A549 (cell line): ENCODE results near the gene ADNP2. TPM values are rescaled to one million over a fixed set of nuclear protein-coding genes. Genes with fewer than 3 reads are reported as not detected.
A peak's percentile ranks its signal among the peaks of the same experiment; 100 is the strongest.

Source experiments
- ATAC-seq, 2 experiments: fragments of 200-7000 bp in 1 of 2; fragments of >200 bp in 1 of 2; cut with Nextera tagmentation in 1 of 2; cut with Tn5 transposase in 1 of 2; 3 replicates each; pipeline versions ENCODE4 v1.8.0 to v1.9.1; 2018 to 2020; ENCODE audit warnings: mild to moderate bottlenecking in 1 of 2, moderate library complexity in 1 of 2
- CTCF ChIA-PET: fragments of 300-600 bp; sonication (Branson Sonifier 250); formaldehyde crosslinking; extraction: SDS; loops from one replicate; lab custom pipeline; 2021; ENCODE audit warnings: antibody characterized with exemption, inconsistent platforms; lab: Yijun Ruan, JAX
- POLR2A ChIA-PET: fragments of 350-600 bp; formaldehyde crosslinking; extraction: SDS; loops from one replicate; lab custom pipeline; 2021; ENCODE audit warnings: antibody characterized with exemption, inconsistent platforms; lab: Yijun Ruan, JAX
- DNase-seq, 2 experiments: peaks; one replicate each; pipeline versions ENCODE4 v3.0.0 to v3.0.0-alpha.2; 2011 to 2016; ENCODE audit warnings: low read depth in 1 of 2, low spot score in 1 of 2
- FAIRE-seq: peaks from 2 replicates; lab custom pipeline; 2011; peaks lifted over from hg19 to GRCh38; lab: Jason Lieb, UNC
- H3K27ac ChIP-seq, 2 experiments: fragments of >200 bp; sonication (Bioruptor Twin); formaldehyde crosslinking; 3 replicates each; pipeline ENCODE4 v1.5.1; 2016 to 2017
- H3K4me1 ChIP-seq: fragments of >200 bp; sonication (Bioruptor Twin); formaldehyde crosslinking; 3 replicates; pipeline ENCODE4 v1.6.1; 2016
- H3K4me2 ChIP-seq: fragments of >200 bp; sonication (Bioruptor Twin); formaldehyde crosslinking; 3 replicates; pipeline ENCODE4 v1.6.1; 2016
- H3K4me3 ChIP-seq: fragments of >200 bp; sonication (Bioruptor Twin); formaldehyde crosslinking; 3 replicates; pipeline ENCODE4 v1.5.1; 2016
- H3K9me3 ChIP-seq: fragments of >200 bp; sonication (Bioruptor Twin); formaldehyde crosslinking; 3 replicates; pipeline ENCODE4 v1.6.1; 2016
- CEBPB ChIP-seq, 2 experiments: fragments of >200 bp in 1 of 2; sonication (Bioruptor Twin) in 1 of 2; formaldehyde crosslinking in 1 of 2; IDR thresholded peaks; 2 replicates each; pipeline ENCODE4 v1.6.1; 2012 to 2016
- CHD2 ChIP-seq: fragments of 150-350 bp; IDR thresholded peaks from 2 replicates; pipeline ENCODE4 v1.6.1; 2014; ENCODE audit warnings: low read length; ENCODE audit not compliant: partially characterized antibody
- CHD4 ChIP-seq: fragments of 200-600 bp; sonication (generic); IDR thresholded peaks from 2 replicates; pipeline ENCODE4 v1.6.1; 2016; ENCODE audit warnings: antibody characterized with exemption, mild to moderate bottlenecking, borderline replicate concordance
- CTCF ChIP-seq: fragments of >200 bp; sonication (Bioruptor Twin); formaldehyde crosslinking; IDR thresholded peaks from 3 replicates; pipeline ENCODE4 v1.5.1; 2016
- EHMT2 ChIP-seq: fragments of 200-600 bp; sonication (generic); IDR thresholded peaks from 2 replicates; pipeline ENCODE4 v1.6.1; 2016; ENCODE audit warnings: antibody characterized with exemption, low read depth, mild to moderate bottlenecking, moderate library complexity
- FOSL2 ChIP-seq, 2 experiments: fragments of 450-650 bp in 1 of 2; fragments of >200 bp in 1 of 2; sonication (Bioruptor Twin) in 1 of 2; formaldehyde crosslinking; IDR thresholded peaks; 2 replicates each; pipeline versions ENCODE4 v1.5.0 to v1.6.1; 2016 to 2020; ENCODE audit warnings: mild to moderate bottlenecking in 1 of 2, moderate library complexity in 1 of 2
- FOXS1 ChIP-seq: fragments of 250-450 bp; sonication (Bioruptor Pico); IDR thresholded peaks from 2 replicates; pipeline ENCODE4 v1.5.0; 2020; ENCODE audit warnings: mild to moderate bottlenecking, moderate library complexity
- HDAC2 ChIP-seq: fragments of 200-600 bp; sonication (generic); IDR thresholded peaks from 2 replicates; pipeline ENCODE4 v1.6.1; 2016
- HES2 ChIP-seq: fragments of >200 bp; sonication (Bioruptor Twin); formaldehyde crosslinking; IDR thresholded peaks from 2 replicates; pipeline ENCODE4 v1.6.1; 2016
- HEYL ChIP-seq: fragments of 250-450 bp; sonication (Bioruptor Pico); IDR thresholded peaks from 2 replicates; pipeline ENCODE4 v1.8.0; 2021; ENCODE audit warnings: mild to moderate bottlenecking, moderate library complexity
- JUN ChIP-seq, 2 experiments: fragments of >200 bp; sonication (Bioruptor Twin); formaldehyde crosslinking; IDR thresholded peaks; 2 replicates in 1 of 2; 3 replicates in 1 of 2; pipeline ENCODE4 v1.6.1; 2016 to 2017
- KDM1A ChIP-seq: fragments of 200-600 bp; sonication (generic); IDR thresholded peaks from 2 replicates; pipeline ENCODE4 v1.6.1; 2016; ENCODE audit warnings: low read depth, mild to moderate bottlenecking
- MYC ChIP-seq: IDR thresholded peaks from 2 replicates; pipeline ENCODE4 v1.6.1; 2012; ENCODE audit warnings: mild to moderate bottlenecking, inconsistent platforms, low read length, improper control_type of control experiment, borderline replicate concordance
- NFE2L2 ChIP-seq: fragments of 150-350 bp; conservative IDR thresholded peaks from 2 replicates; pipeline ENCODE4 v1.6.1; 2014; ENCODE audit warnings: low read length
- POLR2A ChIP-seq: IDR thresholded peaks from 2 replicates; pipeline ENCODE4 v1.6.1; 2012; ENCODE audit warnings: mild to moderate bottlenecking, low read length
- POLR2AphosphoS2 ChIP-seq: conservative IDR thresholded peaks from 2 replicates; pipeline ENCODE4 v1.6.1; 2012; ENCODE audit warnings: low read length, improper control_type of control experiment, inconsistent platforms
- RAD21 ChIP-seq, 2 experiments: fragments of >200 bp in 1 of 2; sonication (Bioruptor Twin) in 1 of 2; formaldehyde crosslinking in 1 of 2; IDR thresholded peaks in 1 of 2; conservative IDR thresholded peaks in 1 of 2; 2 replicates in 1 of 2; 3 replicates in 1 of 2; pipeline ENCODE4 v1.6.1; 2012 to 2018; ENCODE audit warnings: inconsistent platforms in 1 of 2
- RCOR1 ChIP-seq: fragments of 150-350 bp; IDR thresholded peaks from 2 replicates; pipeline ENCODE4 v1.6.1; 2014; ENCODE audit warnings: antibody characterized with exemption, low read length, low read depth
- REST ChIP-seq: fragments of 200-600 bp; sonication (generic); IDR thresholded peaks from 2 replicates; pipeline ENCODE4 v1.6.1; 2016; ENCODE audit warnings: antibody characterized with exemption, mild to moderate bottlenecking, moderate library complexity
- RNF2 ChIP-seq: fragments of 200-600 bp; sonication (generic); IDR thresholded peaks from 2 replicates; pipeline ENCODE4 v1.6.1; 2016; ENCODE audit warnings: low read depth, mild to moderate bottlenecking, antibody characterized with exemption, moderate library complexity, borderline replicate concordance
- SMC3 ChIP-seq: fragments of >200 bp; sonication (Bioruptor Twin); formaldehyde crosslinking; IDR thresholded peaks from 3 replicates; pipeline ENCODE4 v1.6.1; 2018; ENCODE audit warnings: inconsistent platforms
- SREBF2 ChIP-seq: fragments of 450-650 bp; IDR thresholded peaks from 2 replicates; pipeline ENCODE4 v1.6.1; 2014; ENCODE audit warnings: mild to moderate bottlenecking, moderate library complexity
- TP53 ChIP-seq: fragments of 250-450 bp; sonication (Bioruptor Pico); IDR thresholded peaks from 2 replicates; pipeline ENCODE4 v1.5.0; 2021; ENCODE audit warnings: mild to moderate bottlenecking, moderate library complexity
- ZC3H11A ChIP-seq: fragments of 450-650 bp; IDR thresholded peaks from 2 replicates; pipeline ENCODE4 v1.6.1; 2014; ENCODE audit warnings: antibody characterized with exemption, mild to moderate bottlenecking
- ZNF302 ChIP-seq: fragments of 250-450 bp; sonication (Bioruptor Pico); IDR thresholded peaks from 2 replicates; pipeline ENCODE4 v1.9.0; 2021; ENCODE audit warnings: inconsistent platforms, mild to moderate bottlenecking, moderate library complexity
- WGBS: methylation state at CpG from one replicate; pipeline ENCODE4 v1.1.6; 2017; ENCODE audit errors: missing lambda C conversion rate; 5-methylcytosine and 5-hydroxymethylcytosine counted together
- polyA plus RNA-seq, 4 experiments: library from polyadenylated mRNA; depleted of rRNA in 3 of 4; stranded (reverse); fragments of >200 nt; fragmentation: RNase III in 1 of 4; extraction: RNeasy Plus Mini Kit Qiagen cat#74134 plus additional on column Dnase treatment in 1 of 4; gene quantifications; 2 replicates in 3 of 4; 3 replicates in 1 of 4; pipeline ENCODE4 v1.2.3, GENCODE V29; 2011 to 2017
- TF ChIP-seq, protein P1 (sequence below): fragments of 450-650 bp; IDR thresholded peaks from 2 replicates; pipeline ENCODE4 v1.6.1; 2014; ENCODE audit warnings: antibody characterized with exemption
- TF ChIP-seq, protein P2 (sequence below): fragments of 250-450 bp; sonication (Bioruptor Pico); IDR thresholded peaks from 2 replicates; pipeline ENCODE4 v1.5.0; 2021; ENCODE audit warnings: mild to moderate bottlenecking, moderate library complexity, borderline replicate concordance
- TF ChIP-seq, protein P3 (sequence below): IDR thresholded peaks from 2 replicates; pipeline ENCODE4 v1.6.1; 2012

Gene ADNP2
- polyA plus RNA-seq, 2 of the 4 experiments (the other 2 are of a cell fraction), result 9.8 to 9.9 TPM

DNA sequence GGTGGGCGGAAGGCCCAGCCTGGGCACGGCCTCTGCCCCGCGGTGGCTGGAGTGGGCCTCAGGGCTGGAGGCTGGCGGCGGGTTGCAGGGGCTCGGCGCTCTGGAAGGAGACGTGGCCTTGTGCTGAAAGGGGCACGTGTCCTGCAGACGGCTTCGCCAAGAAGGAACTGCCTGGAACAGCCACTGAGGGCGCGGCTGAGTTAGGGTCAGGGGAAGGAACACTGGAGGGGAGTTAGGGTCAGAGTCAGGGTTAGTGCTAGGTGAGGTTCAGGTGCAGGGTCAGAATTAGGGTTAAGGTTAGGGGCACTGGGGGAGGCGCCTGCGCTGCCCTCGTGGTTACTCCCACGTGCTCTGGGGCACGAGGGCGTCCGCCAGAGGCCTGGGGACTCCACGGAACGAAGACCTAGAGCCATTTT lies 933 bp upstream of the ADNP2 start:
- TF ChIP-seq HEYL (CRISPR knock-in tag) (no peak), KDM1A (no peak), RCOR1 (no peak), CHD4 (no peak), SREBF2 (no peak), ZNF302 (CRISPR knock-in tag) (no peak), POLR2A (no peak), FOXS1 (CRISPR knock-in tag) (no peak), HES2 (no peak), FOSL2 (IDR thresholded peaks at IDR 0.05) (no peak), FOSL2 (CRISPR knock-in tag; IDR thresholded peaks at IDR 0.05) (no peak)
- TF ChIP-seq, protein P1, sequence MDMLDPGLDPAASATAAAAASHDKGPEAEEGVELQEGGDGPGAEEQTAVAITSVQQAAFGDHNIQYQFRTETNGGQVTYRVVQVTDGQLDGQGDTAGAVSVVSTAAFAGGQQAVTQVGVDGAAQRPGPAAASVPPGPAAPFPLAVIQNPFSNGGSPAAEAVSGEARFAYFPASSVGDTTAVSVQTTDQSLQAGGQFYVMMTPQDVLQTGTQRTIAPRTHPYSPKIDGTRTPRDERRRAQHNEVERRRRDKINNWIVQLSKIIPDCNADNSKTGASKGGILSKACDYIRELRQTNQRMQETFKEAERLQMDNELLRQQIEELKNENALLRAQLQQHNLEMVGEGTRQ, result no peak
- DNase-seq, result no peak
- Histone ChIP-seq H3K4me3 (no peak overlapping the region), H3K4me2 (no peak overlapping the region), H3K27ac (peak overlapping the region in 1 of 2 experiments; percentile 99; a peak in 1 of 6 replicates), H3K9me3 (no peaks in the 10 kb centered on the region), H3K4me1 (peaks cover 18% of the 10 kb centered on the region)
- FAIRE-seq, result no peak
- 94% methylated on average over 19 of the region's 23 CpGs for WGBS
- ChIA-PET CTCF (no interaction called here), POLR2A (interaction anchor here (1.3 kb wide), 1 partner anchor 74 kb away, joined by 8 read pairs; the partner anchor contains the start of gene RBFA)
- no peak for ATAC-seq

DNA sequence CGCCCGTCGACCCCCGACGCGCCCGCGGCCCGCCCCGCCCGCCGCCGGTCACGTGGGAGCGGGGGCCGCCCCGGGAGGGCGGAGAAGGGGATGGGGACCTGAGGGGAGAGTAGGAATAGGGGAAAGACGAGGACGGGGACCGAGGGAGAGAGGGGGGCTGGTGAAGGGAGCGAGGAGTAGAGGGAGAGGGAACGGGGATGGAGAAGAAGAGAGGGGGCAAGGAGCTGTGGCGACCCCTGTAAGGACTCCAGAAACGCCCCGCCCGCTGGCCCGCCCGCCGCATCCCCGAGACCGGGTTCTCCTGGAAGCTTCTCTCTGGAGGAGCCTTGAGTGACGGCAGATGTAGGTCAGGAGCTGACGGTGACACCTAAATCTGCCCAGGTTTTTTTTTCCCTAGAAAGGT lies 615 bp downstream of the ADNP2 start:
- POLR2A ChIA-PET, result no interaction called here
- Histone ChIP-seq H3K4me2 (peak overlapping the region; percentile 87), H3K27ac (peak overlapping the region; percentile 90 to 99), H3K9me3 (no peaks in the 10 kb centered on the region), H3K4me1 (peaks cover 19% of the 10 kb centered on the region), H3K4me3 (peak overlapping the region; percentile 74)
- ATAC-seq (peak; percentile 20 to 57; a peak in 3 of 6 replicates), FAIRE-seq (no peak), DNase-seq (peak; percentile 16 to 26)
- WGBS, result 2% methylated on average over 12 of the region's 34 CpGs
- no peak for TF ChIP-seq MYC
- TF ChIP-seq JUN (IDR thresholded peaks at IDR 0.05), result no peak
- TF ChIP-seq ZC3H11A, result no peak
- TF ChIP-seq RAD21 (conservative IDR thresholded peaks at IDR 0.05 in 1 of 2, IDR thresholded peaks at IDR 0.05 in 1 of 2), result no peak
- TF ChIP-seq FOXS1 (CRISPR knock-in tag), result no peak
- no peak for TF ChIP-seq NFE2L2
- no peak for TF ChIP-seq CEBPB (IDR thresholded peaks at IDR 0.05)
- TF ChIP-seq HES2, result no peak
- no peak for TF ChIP-seq POLR2AphosphoS2
- TF ChIP-seq RCOR1, result no peak
- TF ChIP-seq, protein P2, sequence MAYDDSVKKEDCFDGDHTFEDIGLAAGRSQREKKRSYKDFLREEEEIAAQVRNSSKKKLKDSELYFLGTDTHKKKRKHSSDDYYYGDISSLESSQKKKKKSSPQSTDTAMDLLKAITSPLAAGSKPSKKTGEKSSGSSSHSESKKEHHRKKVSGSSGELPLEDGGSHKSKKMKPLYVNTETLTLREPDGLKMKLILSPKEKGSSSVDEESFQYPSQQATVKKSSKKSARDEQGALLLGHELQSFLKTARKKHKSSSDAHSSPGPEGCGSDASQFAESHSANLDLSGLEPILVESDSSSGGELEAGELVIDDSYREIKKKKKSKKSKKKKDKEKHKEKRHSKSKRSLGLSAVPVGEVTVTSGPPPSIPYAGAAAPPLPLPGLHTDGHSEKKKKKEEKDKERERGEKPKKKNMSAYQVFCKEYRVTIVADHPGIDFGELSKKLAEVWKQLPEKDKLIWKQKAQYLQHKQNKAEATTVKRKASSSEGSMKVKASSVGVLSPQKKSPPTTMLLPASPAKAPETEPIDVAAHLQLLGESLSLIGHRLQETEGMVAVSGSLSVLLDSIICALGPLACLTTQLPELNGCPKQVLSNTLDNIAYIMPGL (CRISPR knock-in tag), result no peak
- no peak for TF ChIP-seq RNF2
- no peak for TF ChIP-seq CHD2
- no peak for TF ChIP-seq EHMT2
- TF ChIP-seq HDAC2, result no peak
- TF ChIP-seq SMC3, result no peak
- no peak for TF ChIP-seq CTCF
- TF ChIP-seq TP53 (CRISPR knock-in tag), result no peak
- TF ChIP-seq, protein P3, sequence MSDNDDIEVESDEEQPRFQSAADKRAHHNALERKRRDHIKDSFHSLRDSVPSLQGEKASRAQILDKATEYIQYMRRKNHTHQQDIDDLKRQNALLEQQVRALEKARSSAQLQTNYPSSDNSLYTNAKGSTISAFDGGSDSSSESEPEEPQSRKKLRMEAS, result no peak
- TF ChIP-seq REST, result no peak
- CTCF ChIA-PET, result no interaction called here
